Neural cell (in vitro differentiated cells): ENCODE data around the gene TCL1B. TPM values are rescaled to one million over a fixed set of nuclear protein-coding genes. Genes with fewer than 3 reads are reported as not detected.

Experiments used
- H2AFZ ChIP-seq: fragments of 200-600, 300-800 bp; sonication (generic), shearing (Covaris generic); 2 replicates; pipeline ENCODE4 v1.6.0; 2014; ENCODE audit warnings: low read depth, mild to moderate bottlenecking, antibody characterized with exemption, low read length, moderate library complexity
- H3F3A ChIP-seq: fragments of 200-600 bp; shearing (Covaris generic); 2 replicates; pipeline ENCODE4 v1.6.1; 2016; ENCODE audit warnings: mild to moderate bottlenecking, moderate library complexity, mixed read lengths, antibody characterized with exemption, low read length; ENCODE audit not compliant: insufficient read depth, poor library complexity, severe bottlenecking
- H3K27ac ChIP-seq: fragments of 200-600, 300-800 bp; sonication (generic), shearing (Covaris generic); 2 replicates; pipeline ENCODE4 v1.5.1; 2014; ENCODE audit warnings: mild to moderate bottlenecking, low read length, moderate library complexity
- H3K27me3 ChIP-seq: fragments of 300-800, 200-600 bp; sonication (generic), shearing (Covaris generic); 2 replicates; pipeline ENCODE4 v1.6.0; 2014; ENCODE audit warnings: mild to moderate bottlenecking, low read depth, low read length, moderate library complexity; ENCODE audit not compliant: insufficient read depth
- H3K36me3 ChIP-seq: fragments of 300-800, 200-600 bp; sonication (generic), shearing (Covaris generic); 2 replicates; pipeline ENCODE4 v1.5.1; 2014; ENCODE audit warnings: mild to moderate bottlenecking, antibody characterized with exemption, low read length, moderate library complexity; ENCODE audit not compliant: insufficient read depth
- H3K4me2 ChIP-seq: fragments of 300-800, 200-600 bp; sonication (generic), shearing (Covaris generic); 2 replicates; pipeline ENCODE4 v1.6.0; 2014; ENCODE audit warnings: mild to moderate bottlenecking, low read length
- H3K4me3 ChIP-seq: fragments of 300-800, 200-600 bp; sonication (generic), shearing (Covaris generic); 2 replicates; pipeline ENCODE4 v1.5.1; 2014; ENCODE audit warnings: mild to moderate bottlenecking, low read length, moderate library complexity
- H3K79me2 ChIP-seq: fragments of 200-600 bp; shearing (Covaris generic); replicated peaks from 2 replicates; pipeline ENCODE4 v1.6.0; 2014; ENCODE audit warnings: mild to moderate bottlenecking, low read length, moderate library complexity; ENCODE audit not compliant: insufficient read depth
- H3K9ac ChIP-seq: fragments of 300-800, 200-600 bp; sonication (generic), shearing (Covaris generic); 2 replicates; pipeline ENCODE4 v1.6.1; 2016; ENCODE audit warnings: mild to moderate bottlenecking, low read length, mixed read lengths
- H3K9me2 ChIP-seq: fragments of 200-600 bp; shearing (Covaris generic); 2 replicates; pipeline ENCODE4 v1.6.1; 2016; ENCODE audit warnings: mild to moderate bottlenecking, low read length, mixed read lengths; ENCODE audit not compliant: insufficient read depth
- H3K9me3 ChIP-seq: fragments of 200-600, 300-800 bp; sonication (generic), shearing (Covaris generic); 2 replicates; pipeline ENCODE4 v1.6.1; 2016; ENCODE audit warnings: mild to moderate bottlenecking, mixed run types, low read length, moderate library complexity, mixed read lengths
- H4K20me1 ChIP-seq: fragments of 200-600 bp; shearing (Covaris generic); 2 replicates; pipeline ENCODE4 v1.6.1; 2016; ENCODE audit warnings: mild to moderate bottlenecking, mixed run types; ENCODE audit not compliant: insufficient read depth
- EP300 ChIP-seq: fragments of 450-650 bp; conservative IDR thresholded peaks from 2 replicates; pipeline ENCODE4 v1.6.1; 2014; ENCODE audit warnings: antibody characterized with exemption, mild to moderate bottlenecking, moderate library complexity; ENCODE audit not compliant: poor library complexity, severe bottlenecking
- EZH2 ChIP-seq: fragments of 200-600, 300-800 bp; shearing (Covaris generic), sonication (generic); IDR thresholded peaks from 2 replicates; pipeline ENCODE4 v1.6.1; 2014; ENCODE audit warnings: antibody characterized with exemption, low read length, borderline replicate concordance, mild to moderate bottlenecking; ENCODE audit not compliant: insufficient read depth, poor library complexity, severe bottlenecking
- MXI1 ChIP-seq: fragments of 450-650 bp; conservative IDR thresholded peaks from 2 replicates; pipeline ENCODE4 v1.6.1; 2014; ENCODE audit warnings: antibody characterized with exemption, mild to moderate bottlenecking; ENCODE audit not compliant: poor library complexity, severe bottlenecking
- POLR2AphosphoS5 ChIP-seq: IDR thresholded peaks from 2 replicates; pipeline ENCODE4 v1.6.1; 2012
- RAD21 ChIP-seq: fragments of 450-650 bp; conservative IDR thresholded peaks from 2 replicates; pipeline ENCODE4 v1.6.1; 2014; ENCODE audit warnings: antibody characterized with exemption, mild to moderate bottlenecking, moderate library complexity
- SMC3 ChIP-seq: fragments of 450-650 bp; conservative IDR thresholded peaks from 2 replicates; pipeline ENCODE4 v1.6.1; 2014; ENCODE audit warnings: antibody characterized with exemption, mild to moderate bottlenecking, moderate library complexity; ENCODE audit not compliant: poor library complexity
- TAF1 ChIP-seq: IDR thresholded peaks from 2 replicates; pipeline ENCODE4 v1.6.1; 2012; ENCODE audit warnings: low read depth
- polyA plus RNA-seq: library from polyadenylated mRNA; depleted of rRNA; stranded (reverse); fragments of >200 nt; gene quantifications from 2 replicates; pipeline ENCODE4 v1.2.3, GENCODE V29; 2014
- TF ChIP-seq, protein P1 (sequence below): IDR thresholded peaks from 2 replicates; pipeline ENCODE4 v1.6.1; 2012; ENCODE audit warnings: borderline replicate concordance
- TF ChIP-seq, protein P2 (sequence below): fragments of 450-650 bp; IDR thresholded peaks from 2 replicates; pipeline ENCODE4 v1.5.1; 2014; ENCODE audit warnings: antibody characterized with exemption, mild to moderate bottlenecking, moderate library complexity; ENCODE audit not compliant: poor library complexity, severe bottlenecking

Gene TCL1B
- polyA plus RNA-seq, 1 donor from 2014 or later: not detected

DNA sequence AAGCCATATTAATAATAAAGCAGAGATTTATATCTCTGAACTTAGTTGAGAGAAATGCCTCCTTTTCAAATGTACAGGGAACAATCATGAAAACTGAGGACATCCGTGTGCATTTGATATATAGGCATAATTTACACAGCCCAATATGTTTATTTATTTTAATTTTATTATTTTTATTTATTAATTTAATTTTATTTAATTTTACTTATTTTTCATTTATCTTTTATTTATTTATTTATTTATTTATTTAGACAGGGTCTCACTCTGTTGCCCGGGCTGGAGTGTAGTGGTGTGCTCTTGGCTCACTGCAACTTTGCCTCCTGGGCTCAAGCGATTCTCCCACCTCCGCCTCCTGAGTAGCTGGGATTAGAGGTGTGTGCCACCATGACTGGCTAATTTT lies 19.3 kb downstream of the TCL1B start:
- H4K20me1 ChIP-seq: no peaks in the 10 kb centered on the region
- TF ChIP-seq, protein P1, sequence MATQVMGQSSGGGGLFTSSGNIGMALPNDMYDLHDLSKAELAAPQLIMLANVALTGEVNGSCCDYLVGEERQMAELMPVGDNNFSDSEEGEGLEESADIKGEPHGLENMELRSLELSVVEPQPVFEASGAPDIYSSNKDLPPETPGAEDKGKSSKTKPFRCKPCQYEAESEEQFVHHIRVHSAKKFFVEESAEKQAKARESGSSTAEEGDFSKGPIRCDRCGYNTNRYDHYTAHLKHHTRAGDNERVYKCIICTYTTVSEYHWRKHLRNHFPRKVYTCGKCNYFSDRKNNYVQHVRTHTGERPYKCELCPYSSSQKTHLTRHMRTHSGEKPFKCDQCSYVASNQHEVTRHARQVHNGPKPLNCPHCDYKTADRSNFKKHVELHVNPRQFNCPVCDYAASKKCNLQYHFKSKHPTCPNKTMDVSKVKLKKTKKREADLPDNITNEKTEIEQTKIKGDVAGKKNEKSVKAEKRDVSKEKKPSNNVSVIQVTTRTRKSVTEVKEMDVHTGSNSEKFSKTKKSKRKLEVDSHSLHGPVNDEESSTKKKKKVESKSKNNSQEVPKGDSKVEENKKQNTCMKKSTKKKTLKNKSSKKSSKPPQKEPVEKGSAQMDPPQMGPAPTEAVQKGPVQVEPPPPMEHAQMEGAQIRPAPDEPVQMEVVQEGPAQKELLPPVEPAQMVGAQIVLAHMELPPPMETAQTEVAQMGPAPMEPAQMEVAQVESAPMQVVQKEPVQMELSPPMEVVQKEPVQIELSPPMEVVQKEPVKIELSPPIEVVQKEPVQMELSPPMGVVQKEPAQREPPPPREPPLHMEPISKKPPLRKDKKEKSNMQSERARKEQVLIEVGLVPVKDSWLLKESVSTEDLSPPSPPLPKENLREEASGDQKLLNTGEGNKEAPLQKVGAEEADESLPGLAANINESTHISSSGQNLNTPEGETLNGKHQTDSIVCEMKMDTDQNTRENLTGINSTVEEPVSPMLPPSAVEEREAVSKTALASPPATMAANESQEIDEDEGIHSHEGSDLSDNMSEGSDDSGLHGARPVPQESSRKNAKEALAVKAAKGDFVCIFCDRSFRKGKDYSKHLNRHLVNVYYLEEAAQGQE: no peak
- TF ChIP-seq SMC3: no peak
- no peak for TF ChIP-seq MXI1
- H3K27ac ChIP-seq: no peak overlapping the region
- no peak overlapping the region for H3K4me3 ChIP-seq
- H3K79me2 ChIP-seq: no peaks in the 10 kb centered on the region
- H3F3A ChIP-seq: no peaks in the 10 kb centered on the region
- H3K27me3 ChIP-seq: no peaks in the 10 kb centered on the region
- no peak overlapping the region for H3K9ac ChIP-seq
- no peak overlapping the region for H3K4me2 ChIP-seq
- H2AFZ ChIP-seq: no peak overlapping the region
- H3K9me3 ChIP-seq: no peaks in the 10 kb centered on the region
- H3K36me3 ChIP-seq: no peaks in the 10 kb centered on the region
- no peaks in the 10 kb centered on the region for H3K9me2 ChIP-seq

GRCh38 chr14:95707327-95707726 lies 21.1 kb downstream of the TCL1B start:
- no peak overlapping the region for H3K4me2 ChIP-seq
- H3K79me2 ChIP-seq: no peaks in the 10 kb centered on the region
- no peak overlapping the region for H3K4me3 ChIP-seq
- no peak overlapping the region for H3K27ac ChIP-seq
- no peaks in the 10 kb centered on the region for H3K27me3 ChIP-seq
- H3F3A ChIP-seq: no peaks in the 10 kb centered on the region
- H3K9ac ChIP-seq: no peak overlapping the region
- H3K9me2 ChIP-seq: no peaks in the 10 kb centered on the region
- no peaks in the 10 kb centered on the region for H4K20me1 ChIP-seq
- H2AFZ ChIP-seq: no peak overlapping the region
- H3K36me3 ChIP-seq: no peaks in the 10 kb centered on the region
- no peaks in the 10 kb centered on the region for H3K9me3 ChIP-seq
- TF ChIP-seq, protein P1: no peak
- TF ChIP-seq SMC3 (no peak), EZH2 (no peak), MXI1 (no peak), POLR2AphosphoS5 (no peak), EP300 (no peak), TAF1 (no peak), RAD21 (no peak)
- TF ChIP-seq, protein P2, sequence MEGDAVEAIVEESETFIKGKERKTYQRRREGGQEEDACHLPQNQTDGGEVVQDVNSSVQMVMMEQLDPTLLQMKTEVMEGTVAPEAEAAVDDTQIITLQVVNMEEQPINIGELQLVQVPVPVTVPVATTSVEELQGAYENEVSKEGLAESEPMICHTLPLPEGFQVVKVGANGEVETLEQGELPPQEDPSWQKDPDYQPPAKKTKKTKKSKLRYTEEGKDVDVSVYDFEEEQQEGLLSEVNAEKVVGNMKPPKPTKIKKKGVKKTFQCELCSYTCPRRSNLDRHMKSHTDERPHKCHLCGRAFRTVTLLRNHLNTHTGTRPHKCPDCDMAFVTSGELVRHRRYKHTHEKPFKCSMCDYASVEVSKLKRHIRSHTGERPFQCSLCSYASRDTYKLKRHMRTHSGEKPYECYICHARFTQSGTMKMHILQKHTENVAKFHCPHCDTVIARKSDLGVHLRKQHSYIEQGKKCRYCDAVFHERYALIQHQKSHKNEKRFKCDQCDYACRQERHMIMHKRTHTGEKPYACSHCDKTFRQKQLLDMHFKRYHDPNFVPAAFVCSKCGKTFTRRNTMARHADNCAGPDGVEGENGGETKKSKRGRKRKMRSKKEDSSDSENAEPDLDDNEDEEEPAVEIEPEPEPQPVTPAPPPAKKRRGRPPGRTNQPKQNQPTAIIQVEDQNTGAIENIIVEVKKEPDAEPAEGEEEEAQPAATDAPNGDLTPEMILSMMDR: no peak
